BLaER1 treated with 17β-estradiol and CSF1 and Interleukin-3, amounts not matched to agents 10 nM and 100 nM (cell line): ENCODE measurements around the gene CBL.

Experiments used
- H3K27ac ChIP-seq, 11 experiments: shearing (Covaris generic); formaldehyde crosslinking; 2 replicates each; pipeline ENCODE4 v1.8.1; 2022
- H3K27me3 ChIP-seq, 11 experiments: shearing (Covaris generic); formaldehyde crosslinking; 2 replicates each; pipeline ENCODE4 v1.8.1; 2022
- H3K36me3 ChIP-seq, 11 experiments: shearing (Covaris generic); formaldehyde crosslinking; 2 replicates each; pipeline ENCODE4 v1.8.1; 2022
- H3K4me1 ChIP-seq, 10 experiments: shearing (Covaris generic); formaldehyde crosslinking; 2 replicates each; pipeline ENCODE4 v1.8.1; 2022
- H3K4me2 ChIP-seq, 11 experiments: shearing (Covaris generic); formaldehyde crosslinking; 2 replicates each; pipeline ENCODE4 v1.8.1; 2022
- H3K4me3 ChIP-seq, 10 experiments: shearing (Covaris generic); formaldehyde crosslinking; 2 replicates each; pipeline ENCODE4 v1.8.1; 2022
- H3K9ac ChIP-seq, 11 experiments: shearing (Covaris generic); formaldehyde crosslinking; 2 replicates each; pipeline ENCODE4 v1.8.1; 2022
- H3K9me3 ChIP-seq, 11 experiments: shearing (Covaris generic); formaldehyde crosslinking; replicated peaks in 1 of 11; 2 replicates each; pipeline ENCODE4 v1.8.1; 2022
- H4K20me1 ChIP-seq, 11 experiments: shearing (Covaris generic); formaldehyde crosslinking; 2 replicates each; pipeline ENCODE4 v1.8.1; 2022
- Cebpa-rat ChIP-seq, 11 experiments: shearing (Covaris generic); IDR thresholded peaks; 2 replicates each; pipeline ENCODE4 v1.8.1; 2022

Gene CBL

DNA sequence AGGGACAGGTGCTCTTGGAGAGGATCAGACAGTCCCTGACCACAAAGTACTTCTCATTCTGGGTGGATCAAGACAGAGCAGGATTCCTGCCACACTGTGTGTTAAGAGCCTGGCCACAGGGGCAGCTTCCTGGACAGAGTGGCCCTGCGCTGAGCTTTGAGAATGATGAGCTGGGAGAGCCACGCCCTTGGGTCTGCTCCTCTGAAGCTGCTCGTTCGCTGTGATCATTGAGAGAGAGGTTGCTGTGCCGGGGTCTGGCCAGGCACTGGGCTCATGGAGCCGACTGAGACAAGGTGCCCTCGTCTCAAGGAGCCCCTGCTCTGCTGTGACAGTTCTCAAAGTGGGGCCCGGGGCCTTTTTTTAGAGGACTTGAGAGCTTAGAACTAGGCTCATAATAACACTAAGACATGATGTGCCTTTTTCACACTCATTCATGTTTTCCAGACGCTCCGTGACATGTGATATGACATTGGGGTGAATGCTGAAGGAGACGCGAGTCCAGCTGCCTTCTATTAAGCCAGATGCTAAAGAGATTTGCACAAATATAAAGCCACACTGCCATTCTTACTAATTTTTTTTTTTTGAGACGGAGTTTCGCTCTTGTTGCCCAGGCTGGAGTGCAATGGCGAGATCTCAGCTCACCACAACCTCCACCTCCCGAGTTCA is 141.9 kb downstream of the CBL start:
- Histone ChIP-seq H3K9ac (no peak overlapping the region), H3K27me3 (no peaks in the 10 kb centered on the region), H4K20me1 (no peaks in the 10 kb centered on the region; a peak in 1 of 22 replicates), H3K27ac (no peak overlapping the region), H3K4me3 (no peak overlapping the region), H3K36me3 (no peaks in the 10 kb centered on the region), H3K4me1 (peaks cover 0 to 5% (median 2%) of the 10 kb centered on the region in 10 experiments; a peak in 7 of 20 replicates), H3K9me3 (no peaks in the 10 kb centered on the region), H3K4me2 (no peak overlapping the region)
- no peak for TF ChIP-seq Cebpa-rat (IDR thresholded peaks at IDR 0.05)

DNA sequence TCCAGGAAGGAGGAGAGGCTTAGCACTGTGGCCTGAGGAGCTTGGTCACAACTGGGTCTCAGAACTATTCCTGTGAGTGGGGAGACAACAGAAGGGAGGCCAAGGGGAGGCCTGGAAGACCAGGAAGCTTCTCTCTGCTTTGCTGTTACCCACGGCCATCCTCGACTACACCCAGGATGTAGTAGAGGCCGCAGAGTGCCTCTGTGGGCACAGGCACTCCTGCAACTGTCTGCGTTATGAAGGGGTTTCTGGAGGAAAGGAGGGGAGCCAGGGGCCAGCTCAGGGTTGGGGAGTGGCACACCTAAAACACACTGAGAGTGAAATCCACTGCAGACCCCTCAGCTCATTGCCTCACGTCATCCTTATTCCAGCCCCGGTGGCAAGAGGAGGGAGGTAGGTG is 144.2 kb downstream of the CBL start:
- Histone ChIP-seq H3K9me3 (no peaks in the 10 kb centered on the region), H3K27me3 (peaks cover 0 to 4% (median 0%) of the 10 kb centered on the region in 11 experiments; a peak in 5 of 22 replicates)
- no peak for TF ChIP-seq Cebpa-rat (IDR thresholded peaks at IDR 0.05)

DNA sequence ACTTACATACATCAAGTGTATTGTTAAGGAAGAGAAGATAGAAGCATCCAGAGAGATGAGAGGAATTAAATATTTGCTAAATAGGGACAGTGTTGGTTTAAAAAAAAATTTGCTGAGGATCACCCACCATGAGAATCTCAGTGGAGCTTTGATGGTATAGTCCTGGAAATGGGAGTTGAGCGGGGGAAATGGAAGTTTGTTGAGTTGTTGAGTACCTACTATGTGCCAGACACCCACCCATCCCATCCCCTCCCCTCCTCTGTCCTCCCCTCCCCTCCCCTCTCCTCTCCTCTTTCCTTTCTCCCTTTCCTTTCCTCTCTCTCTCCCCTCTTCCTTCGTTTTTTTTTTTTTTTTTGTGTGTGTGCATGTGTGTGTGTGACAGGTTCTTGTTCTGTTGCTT is 145.1 kb downstream of the CBL start:
- H3K9ac ChIP-seq = no peak overlapping the region
- H3K4me1 ChIP-seq = peaks cover 0 to 9% (median 2%) of the 10 kb centered on the region in 10 experiments; a peak in 8 of 20 replicates
- no peak overlapping the region for H3K27ac ChIP-seq
- TF ChIP-seq Cebpa-rat (IDR thresholded peaks at IDR 0.05) = no peak
- H3K27me3 ChIP-seq = peaks cover 0 to 12% (median 7%) of the 10 kb centered on the region in 11 experiments; a peak in 10 of 22 replicates
- no peaks in the 10 kb centered on the region for H3K36me3 ChIP-seq
- H3K4me3 ChIP-seq = no peak overlapping the region
- H4K20me1 ChIP-seq = no peaks in the 10 kb centered on the region; a peak in 1 of 22 replicates
- no peaks in the 10 kb centered on the region for H3K9me3 ChIP-seq
- no peak overlapping the region for H3K4me2 ChIP-seq

More for the DNA sequence above, 144.2 kb downstream of the CBL start:
- Histone ChIP-seq H4K20me1 (no peaks in the 10 kb centered on the region; a peak in 1 of 22 replicates), H3K36me3 (no peaks in the 10 kb centered on the region), H3K4me3 (no peak overlapping the region), H3K4me2 (no peak overlapping the region), H3K27ac (no peak overlapping the region), H3K9ac (no peak overlapping the region), H3K4me1 (peaks cover 0 to 5% (median 2%) of the 10 kb centered on the region in 10 experiments; a peak in 7 of 20 replicates)

DNA sequence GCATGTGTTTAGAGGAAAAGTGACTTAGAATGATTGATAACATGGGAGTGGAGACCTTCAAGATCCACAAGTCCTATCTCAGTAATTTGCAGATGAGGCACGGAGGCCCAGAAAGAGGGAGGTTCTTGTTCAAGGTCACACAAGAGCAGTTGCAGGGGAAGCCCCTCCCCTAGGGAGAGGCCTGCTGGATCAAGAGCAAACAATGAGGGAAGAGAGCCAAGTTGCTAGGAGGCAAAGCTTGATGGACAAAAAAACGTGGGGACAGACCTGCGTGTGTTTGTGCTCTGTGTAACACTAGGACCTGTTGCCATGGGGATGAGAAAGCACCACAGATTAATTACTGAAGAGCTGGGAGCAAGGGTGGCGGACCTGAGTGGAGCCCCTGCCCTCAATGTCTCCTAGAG is 146.7 kb downstream of the CBL start:
- H3K4me1 ChIP-seq = peaks cover 3 to 16% (median 7%) of the 10 kb centered on the region in 10 experiments; a peak in 18 of 20 replicates
- H3K27ac ChIP-seq = no peak overlapping the region
- no peak overlapping the region for H3K9ac ChIP-seq
- H3K27me3 ChIP-seq = peaks cover 0 to 14% (median 7%) of the 10 kb centered on the region in 11 experiments; a peak in 10 of 22 replicates
- no peaks in the 10 kb centered on the region for H3K36me3 ChIP-seq
- 0 out of 22 replicates have a peak overlapping the region, but pooled peaks of 1 of the 11 experiments have one; percentile 31 for H3K4me2 ChIP-seq
- TF ChIP-seq Cebpa-rat (IDR thresholded peaks at IDR 0.05) = no peak
- H3K4me3 ChIP-seq = no peak overlapping the region
- H4K20me1 ChIP-seq = no peaks in the 10 kb centered on the region; a peak in 1 of 22 replicates
- no peaks in the 10 kb centered on the region for H3K9me3 ChIP-seq

DNA sequence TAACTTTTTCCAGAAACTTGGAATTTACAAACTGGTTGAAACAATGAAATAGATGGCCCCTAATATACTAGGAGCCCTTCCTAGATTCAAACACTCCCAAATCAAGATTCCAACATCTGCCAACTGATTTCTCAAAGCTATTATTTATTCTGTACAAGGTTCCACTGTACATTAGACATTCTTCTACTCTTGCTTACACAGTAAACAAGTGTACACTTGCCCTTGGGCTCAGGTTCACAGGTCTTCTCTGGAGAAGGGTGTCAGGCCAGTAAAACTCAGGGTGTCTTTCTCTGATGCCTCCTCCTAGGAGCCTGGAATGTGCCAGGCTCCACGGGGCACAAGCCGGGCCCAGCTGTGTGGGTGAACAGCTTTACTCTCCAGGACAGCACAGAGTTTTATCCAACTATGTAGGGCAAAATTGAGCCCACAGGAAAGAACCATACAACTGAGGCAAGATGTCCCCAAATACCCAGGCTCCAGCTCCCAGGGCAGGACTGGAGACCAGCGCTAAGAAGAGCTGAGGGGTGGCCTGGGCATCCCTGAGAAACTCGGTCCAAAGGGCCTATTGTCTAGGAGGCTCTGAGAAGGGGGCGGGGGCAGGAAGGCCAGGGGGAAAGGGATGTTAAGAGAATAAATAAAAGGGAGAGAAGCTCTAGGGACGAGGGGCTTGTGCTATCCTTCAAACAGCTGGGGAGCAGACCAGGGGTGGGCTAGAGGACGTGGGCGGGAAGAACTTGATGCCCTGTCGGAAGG is 149.1 kb downstream of the CBL start:
- H3K9me3 ChIP-seq = no peaks in the 10 kb centered on the region
- no peak overlapping the region for H3K27ac ChIP-seq
- peaks cover 24 to 37% (median 28%) of the 10 kb centered on the region in 10 experiments for H3K4me1 ChIP-seq
- H3K4me2 ChIP-seq = 0 out of 22 replicates have a peak overlapping the region, but pooled peaks of 1 of the 11 experiments have one; percentile 93
- 0 out of 22 replicates have a peak, but pooled peaks cover 0 to 7% (median 0%) of the 10 kb centered on the region in 11 experiments for H3K36me3 ChIP-seq
- TF ChIP-seq Cebpa-rat (IDR thresholded peaks at IDR 0.05) = no peak
- H3K27me3 ChIP-seq = peaks cover 0 to 14% (median 7%) of the 10 kb centered on the region in 11 experiments; a peak in 10 of 22 replicates
- H3K9ac ChIP-seq = no peak overlapping the region
- H4K20me1 ChIP-seq = no peaks in the 10 kb centered on the region; a peak in 1 of 22 replicates
- H3K4me3 ChIP-seq = no peak overlapping the region

DNA sequence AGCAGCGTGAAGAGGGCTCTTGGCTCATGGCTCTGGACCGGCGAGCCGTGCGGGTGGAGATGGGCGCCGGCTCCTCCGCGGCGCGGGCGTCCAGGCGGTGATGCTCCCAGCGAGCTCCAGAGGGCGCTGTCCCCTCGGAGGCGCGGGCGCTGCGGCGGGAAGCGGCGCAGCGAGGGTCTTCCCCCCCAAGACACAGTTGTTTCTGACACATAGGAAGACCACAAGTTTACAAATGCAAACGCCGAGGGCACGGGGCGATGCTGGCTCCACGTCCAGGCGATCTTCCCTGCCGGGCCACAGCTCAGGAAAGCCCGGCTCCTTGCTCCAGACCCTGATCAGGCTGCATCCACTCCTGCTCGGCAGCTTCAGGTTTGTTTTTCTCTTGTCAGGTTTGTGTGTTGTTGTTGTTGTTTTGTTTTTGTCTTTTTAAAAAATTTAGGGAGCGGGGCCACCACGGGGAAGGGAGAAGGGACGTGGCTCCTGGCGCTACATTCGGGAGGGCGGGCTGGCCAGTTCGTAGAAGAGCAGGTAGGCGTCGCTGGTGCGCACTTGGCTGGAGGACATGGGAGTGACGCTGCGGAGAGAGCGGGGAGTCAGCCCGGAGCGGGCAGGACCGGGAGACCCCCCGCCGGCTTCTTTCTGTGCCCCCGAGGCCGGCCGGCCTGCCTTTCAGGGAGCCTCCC is 150.4 kb downstream of the CBL start:
- peak overlapping the region; percentile 55 to 73 (median 60) for H3K4me3 ChIP-seq

DNA sequence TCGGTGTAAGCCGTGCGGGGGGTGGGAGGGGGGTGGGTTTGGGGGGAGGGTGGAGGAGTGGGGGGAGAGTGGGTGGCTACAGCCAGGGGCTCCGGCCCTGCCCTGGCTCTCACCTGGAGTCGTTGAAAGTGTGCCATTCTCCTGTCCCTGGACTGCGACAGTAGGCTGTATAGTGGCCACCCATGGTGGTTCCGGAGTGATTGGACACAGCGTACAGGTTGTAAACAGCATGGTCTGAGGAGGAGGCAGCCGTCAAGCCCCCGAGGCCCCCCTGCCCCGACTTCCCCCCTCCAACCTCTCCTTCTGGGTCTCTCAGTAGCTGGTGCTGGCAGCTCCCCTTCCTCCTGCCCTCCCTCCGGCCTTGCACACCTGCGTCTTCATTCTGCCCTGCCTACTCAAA is 150.9 kb downstream of the CBL start:
- no peaks in the 10 kb centered on the region for H3K9me3 ChIP-seq
- H3K9ac ChIP-seq = peak overlapping the region in 5 of 11 experiments; percentile 63 to 77 (median 69); a peak in 5 of 22 replicates
- 0 out of 22 replicates have a peak, but pooled peaks cover 0 to 7% (median 0%) of the 10 kb centered on the region in 11 experiments for H3K36me3 ChIP-seq
- H4K20me1 ChIP-seq = no peaks in the 10 kb centered on the region
- H3K27ac ChIP-seq = no peak overlapping the region
- H3K4me2 ChIP-seq = peak overlapping the region; percentile 84 to 98 (median 93); a peak in 21 of 22 replicates
- H3K27me3 ChIP-seq = peaks cover 0 to 14% (median 7%) of the 10 kb centered on the region in 11 experiments; a peak in 10 of 22 replicates
- no peak for TF ChIP-seq Cebpa-rat (IDR thresholded peaks at IDR 0.05)
- H3K4me3 ChIP-seq = peak overlapping the region in 8 of 10 experiments; percentile 55 to 73 (median 60); a peak in 12 of 20 replicates
- H3K4me1 ChIP-seq = peaks cover 42 to 55% (median 46%) of the 10 kb centered on the region in 10 experiments

More for the DNA sequence above, 150.4 kb downstream of the CBL start:
- Histone ChIP-seq H3K4me2 (peak overlapping the region; percentile 84 to 98 (median 93)), H4K20me1 (no peaks in the 10 kb centered on the region; a peak in 1 of 22 replicates), H3K4me1 (peaks cover 37 to 49% (median 41%) of the 10 kb centered on the region in 10 experiments), H3K27me3 (peaks cover 0 to 14% (median 7%) of the 10 kb centered on the region in 11 experiments; a peak in 10 of 22 replicates), H3K36me3 (0 out of 22 replicates have a peak, but pooled peaks cover 0 to 7% (median 0%) of the 10 kb centered on the region in 11 experiments), H3K9ac (peak overlapping the region; percentile 47 to 77 (median 68); a peak in 20 of 22 replicates), H3K27ac (peak overlapping the region in 2 of 11 experiments; percentile 10 to 46; a peak in 1 of 22 replicates), H3K9me3 (no peaks in the 10 kb centered on the region)
- TF ChIP-seq Cebpa-rat (IDR thresholded peaks at IDR 0.05) = no peak
